Stimulated activated CD8-positive, alpha-beta memory T cell treated with anti-CD3 and anti-CD28 coated beads, Interleukin-7, amount 100 ng/mL, for 4 hours (primary cell): ENCODE results near the gene FER.
"Not testable (repeated sequence)": the region's sequence is repeated elsewhere in the genome, so short reads cannot be mapped to it uniquely, and the experiment has no call there.

ENCODE experiments used
- DNase-seq, 2 donors: peaks; one replicate each; pipeline ENCODE4 v3.0.0-alpha.2; 2020; ENCODE audit warnings: low read depth in 2 of 2

FER gene

DNA sequence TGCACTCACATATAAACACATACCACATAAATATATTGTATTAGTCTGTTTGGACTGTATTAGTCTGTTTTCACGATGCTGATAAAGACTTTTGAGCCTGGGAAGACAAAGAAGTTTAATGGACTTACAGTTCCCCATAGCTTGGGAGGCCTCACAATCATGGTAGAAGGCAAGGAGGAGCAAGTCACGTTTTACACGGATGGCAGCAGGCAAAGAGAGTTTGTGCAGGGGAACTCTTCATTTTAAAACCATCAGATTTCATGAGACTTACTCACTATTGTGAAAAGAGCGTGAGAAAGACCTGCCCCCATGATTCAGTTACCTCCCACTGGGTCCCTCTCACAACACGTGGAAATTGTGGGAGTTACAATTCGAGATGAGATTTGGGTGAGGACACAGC is 133.4 kb downstream of the FER start:
- no peak for DNase-seq

DNA sequence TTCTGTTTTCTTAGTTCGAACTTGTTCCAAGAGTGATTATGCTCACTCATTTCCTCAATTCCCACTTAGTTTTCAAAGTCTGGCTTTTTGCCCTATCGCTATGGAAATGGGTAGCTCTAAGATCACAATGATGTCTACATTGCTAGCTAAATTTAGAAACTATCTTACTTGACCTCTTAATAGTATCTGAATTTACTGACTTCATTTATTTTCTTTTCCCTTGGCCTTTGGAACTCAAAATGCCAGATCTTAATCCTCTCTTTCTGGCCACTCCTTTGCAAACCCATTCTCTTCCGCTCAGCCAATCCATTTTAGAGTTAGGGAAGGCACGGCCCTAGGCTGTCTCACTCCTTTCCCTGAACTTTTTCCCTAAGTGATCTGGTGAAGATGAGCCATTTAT is 137.0 kb downstream of the FER start:
- no peak for DNase-seq

DNA sequence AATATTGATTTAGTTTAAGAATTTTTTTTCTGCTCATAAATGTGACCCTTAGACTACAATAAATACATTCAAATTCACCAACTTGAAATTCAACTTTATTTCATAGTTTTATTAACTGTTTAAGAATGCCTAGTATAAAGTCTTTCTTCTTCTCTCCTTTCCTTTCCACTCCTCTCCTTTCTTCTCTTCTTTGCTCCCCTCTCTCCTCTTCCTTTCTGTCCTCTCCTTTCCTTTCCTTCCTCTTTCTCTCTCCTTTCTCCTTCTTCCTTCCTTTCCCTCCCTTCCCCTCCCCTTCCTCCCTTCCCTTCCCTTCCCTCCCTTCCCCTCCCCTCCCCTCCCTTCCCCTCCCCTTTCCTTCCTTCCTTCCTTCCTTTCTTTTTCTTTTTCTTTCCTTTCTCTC is 150.6 kb downstream of the FER start:
- DNase-seq, result no peak

DNA sequence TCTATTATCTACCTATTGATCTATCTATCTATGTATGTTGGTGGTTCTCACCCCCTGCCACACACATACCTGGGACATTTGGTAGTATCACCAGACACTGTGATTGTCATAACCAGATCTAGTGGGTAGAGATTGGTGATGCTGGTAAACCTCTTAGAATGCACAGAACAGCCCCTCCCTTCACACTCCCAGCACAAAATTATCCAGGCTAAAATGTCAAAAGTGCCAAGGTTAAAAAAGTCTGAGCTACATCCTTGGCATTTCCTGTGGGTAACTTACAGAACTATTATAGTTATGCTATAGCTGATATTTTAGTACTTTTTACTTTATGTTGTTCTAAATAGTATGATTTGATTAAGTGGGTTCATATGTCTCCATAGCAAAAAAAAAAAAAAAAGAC is 151.0 kb downstream of the FER start:
- no peak for DNase-seq

DNA sequence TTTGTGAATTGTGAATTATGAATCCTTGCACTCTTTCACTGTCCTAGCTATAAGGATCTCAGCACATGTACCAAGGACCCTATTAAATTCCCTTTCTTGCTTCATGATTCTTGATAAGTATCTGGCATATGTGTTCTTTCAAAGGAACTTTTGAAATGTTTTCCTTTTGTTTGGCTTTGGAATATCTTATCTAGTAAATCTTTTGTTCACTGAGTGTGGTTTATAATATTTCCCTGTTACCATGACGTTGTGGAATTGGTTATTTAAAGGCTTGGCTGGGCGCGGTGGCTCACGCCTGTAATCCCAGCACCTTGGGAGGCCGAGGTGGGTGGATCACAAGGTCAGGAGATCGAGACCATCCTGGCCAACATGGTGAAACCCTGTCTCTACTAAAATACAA is 151.5 kb downstream of the FER start:
- not testable (repeated sequence) for DNase-seq

DNA sequence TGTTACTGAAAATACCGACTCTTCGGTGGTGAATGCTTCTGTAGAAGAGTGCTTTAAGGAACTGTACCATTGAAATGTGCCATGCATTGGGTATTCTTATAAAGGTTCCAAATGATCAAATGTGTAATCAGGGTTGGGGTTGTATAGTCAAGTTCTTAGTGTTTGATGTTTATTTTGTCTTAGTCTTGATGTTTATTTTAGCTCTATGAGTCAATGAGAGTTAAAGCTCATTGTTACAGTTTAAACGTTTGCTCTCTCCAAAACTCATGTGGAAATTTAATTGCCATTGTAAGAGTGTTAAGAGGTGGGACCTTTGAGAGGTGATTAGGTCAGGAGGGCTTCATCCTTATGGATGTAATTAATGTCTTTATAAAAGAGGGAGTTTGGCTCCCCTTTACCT is 153.0 kb downstream of the FER start:
- DNase-seq, result no peak

DNA sequence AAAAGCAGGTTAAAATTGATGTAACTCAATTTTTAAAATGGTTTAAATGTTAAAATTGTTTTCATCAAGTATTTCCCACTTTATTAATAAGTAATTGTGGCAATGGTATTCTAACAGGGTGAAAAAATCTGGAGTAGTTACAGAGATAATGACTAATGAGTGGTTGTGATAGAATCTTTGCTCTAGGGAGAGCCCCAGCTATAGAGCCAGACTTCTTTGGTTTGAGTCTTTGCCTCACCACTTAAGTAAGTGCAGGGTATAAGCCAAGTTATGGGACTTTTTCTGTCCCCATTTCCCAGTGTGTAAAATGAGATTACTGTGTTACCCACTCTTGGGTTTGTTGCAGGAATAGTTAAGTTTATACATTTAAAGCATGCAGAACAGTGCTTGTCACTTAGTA is 158.1 kb downstream of the FER start:
- DNase-seq, result no peak

DNA sequence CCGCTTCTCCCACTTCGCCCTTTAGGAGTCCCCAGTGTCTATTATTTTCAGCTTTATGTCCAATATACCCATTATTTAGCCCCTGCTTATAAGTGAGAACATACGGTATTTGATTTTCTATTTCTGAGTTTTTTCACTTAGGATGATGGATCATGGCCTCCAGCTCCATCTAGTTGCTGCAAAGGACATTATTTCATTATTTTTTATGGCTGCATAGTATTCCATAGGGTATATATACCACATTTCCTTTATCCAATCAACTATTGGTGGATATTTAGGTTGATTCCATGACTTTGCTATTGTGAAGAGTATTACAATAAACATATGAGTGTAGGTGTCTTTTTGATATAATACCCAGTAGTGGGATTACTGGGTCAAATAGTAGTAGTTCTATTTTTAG is 162.9 kb downstream of the FER start:
- DNase-seq, result no peak

DNA sequence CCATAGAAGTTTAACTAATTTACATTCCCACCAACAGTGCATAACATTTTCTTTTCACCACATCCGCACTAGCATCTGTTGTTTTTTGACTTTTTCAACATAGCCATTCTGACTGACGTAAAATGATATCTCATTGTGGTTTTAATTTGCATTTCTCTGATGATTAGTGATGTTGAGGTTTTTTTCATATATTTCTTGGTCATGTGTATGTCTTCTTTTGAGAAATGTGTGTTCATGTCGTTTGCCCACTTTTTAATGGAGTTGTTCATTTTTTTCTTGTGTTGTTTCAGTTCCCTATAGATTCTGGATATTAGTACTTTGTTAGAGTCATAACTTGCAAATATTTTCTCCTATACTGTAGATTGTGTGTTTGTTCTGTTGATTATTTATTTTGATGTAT is 163.4 kb downstream of the FER start:
- no peak for DNase-seq

DNA sequence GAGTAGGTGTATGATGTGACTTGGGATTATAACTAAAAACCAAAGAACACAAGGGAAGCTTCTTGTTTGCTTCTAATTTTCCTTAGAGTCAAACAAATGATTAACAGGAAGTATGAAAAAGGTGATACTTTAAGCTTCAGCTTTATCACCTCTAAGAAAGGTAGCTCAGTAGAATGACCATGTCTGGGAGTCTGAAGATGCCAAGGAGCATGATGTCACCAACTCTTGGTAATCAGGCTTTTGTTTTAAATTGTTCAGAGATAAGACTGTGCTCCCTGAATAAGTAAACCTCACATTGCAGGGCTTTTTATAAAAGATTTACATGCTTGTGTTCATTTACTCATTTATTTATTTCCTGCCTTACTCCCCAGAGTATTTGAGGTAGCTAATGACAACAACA is 169.9 kb downstream of the FER start:
- no peak for DNase-seq

DNA sequence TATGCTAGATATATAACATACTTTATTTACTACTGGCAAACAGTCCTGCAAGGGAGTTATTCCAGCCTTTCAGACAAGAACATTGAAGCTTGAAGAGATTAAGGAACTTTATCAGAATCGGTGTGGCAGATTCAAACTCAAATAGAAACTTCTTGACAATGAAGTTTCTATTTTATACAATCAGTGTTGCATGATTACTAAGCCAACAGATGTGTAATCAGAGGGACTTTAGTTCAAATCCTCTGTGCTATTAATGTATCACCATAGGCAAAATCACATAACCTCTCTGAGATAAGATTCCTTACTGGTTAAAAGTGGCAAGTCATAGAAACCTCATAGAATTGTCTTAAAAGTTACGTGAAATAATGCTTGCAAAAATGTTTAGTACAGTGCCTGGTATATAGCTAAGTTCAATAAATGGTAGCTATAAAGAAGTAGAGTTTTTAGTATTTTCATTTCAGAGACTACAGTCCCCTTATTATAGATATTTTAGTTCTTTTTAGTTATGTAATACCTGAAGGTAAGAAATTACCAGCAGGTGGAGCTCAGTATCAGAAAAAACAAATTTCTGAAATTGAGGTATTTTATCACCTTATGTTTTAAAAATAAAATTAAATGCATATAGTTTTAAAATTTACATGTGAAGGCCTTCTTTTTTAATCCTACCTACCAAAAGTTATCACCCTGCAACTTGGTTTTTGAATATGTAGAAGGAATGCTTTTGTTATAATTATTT is 172.1 kb downstream of the FER start:
- no peak for DNase-seq

DNA sequence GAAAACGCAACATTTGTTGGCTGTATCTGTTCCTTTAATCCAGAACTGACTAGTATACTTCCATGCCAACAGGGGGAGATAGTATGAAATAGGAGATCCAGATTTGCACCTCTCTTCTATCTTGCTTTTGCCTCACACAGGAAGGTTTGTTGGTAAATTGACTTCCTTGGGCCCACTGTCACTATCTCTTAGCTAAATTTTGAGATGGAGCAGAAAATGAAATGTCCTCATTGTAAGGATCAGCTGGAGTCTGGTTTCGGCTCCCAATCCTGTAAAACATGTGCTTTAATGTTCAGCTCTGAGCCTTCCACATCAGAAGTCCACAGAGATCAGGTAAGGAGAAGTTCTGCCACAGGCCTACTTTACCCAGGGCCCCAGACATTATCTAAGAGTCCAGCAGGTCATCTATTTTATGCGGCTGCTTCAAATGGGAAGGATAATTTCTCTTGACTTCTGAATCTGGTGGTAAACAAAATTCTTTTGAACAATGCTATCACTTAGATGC is 176.8 kb downstream of the FER start:
- no peak for DNase-seq

DNA sequence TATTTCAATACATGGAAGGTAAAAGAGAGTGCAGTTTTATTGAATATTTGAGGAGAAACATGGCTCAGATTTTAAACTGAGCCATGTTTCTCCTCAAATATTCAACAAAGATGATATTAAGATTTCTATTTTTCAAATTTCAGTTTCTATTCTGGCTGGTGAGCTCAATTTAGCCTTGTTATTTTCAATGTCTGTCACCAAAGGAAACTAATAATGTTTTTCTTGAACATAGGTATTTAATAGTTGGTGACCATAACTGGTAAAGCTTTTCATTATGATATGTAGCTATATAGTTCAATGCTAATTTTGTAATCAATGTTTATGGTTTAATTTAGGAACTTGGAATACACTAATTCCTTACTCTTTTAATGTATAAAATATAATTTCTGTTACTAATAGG is 177.4 kb downstream of the FER start:
- DNase-seq, result no peak

DNA sequence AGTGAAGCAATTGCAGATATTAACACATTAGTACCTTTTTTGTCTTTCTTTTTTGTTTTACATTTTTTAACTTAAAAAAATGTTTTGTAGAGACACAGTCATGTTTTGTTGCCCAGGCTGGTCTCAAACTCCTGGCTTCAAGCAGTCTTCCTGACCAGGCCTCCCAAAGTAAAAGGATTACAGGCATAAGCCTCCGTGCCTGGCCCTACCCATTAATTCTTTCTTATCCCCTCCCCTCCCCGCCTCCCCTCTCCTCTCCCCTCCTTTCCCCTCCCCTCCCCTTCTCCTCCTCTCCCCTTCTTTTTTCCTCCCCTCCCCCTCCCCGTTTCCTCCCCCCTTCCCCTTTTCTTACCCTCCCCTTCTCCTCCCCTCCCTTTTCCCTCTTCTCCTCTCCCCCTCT is 182.4 kb downstream of the FER start:
- DNase-seq, result no peak

DNA sequence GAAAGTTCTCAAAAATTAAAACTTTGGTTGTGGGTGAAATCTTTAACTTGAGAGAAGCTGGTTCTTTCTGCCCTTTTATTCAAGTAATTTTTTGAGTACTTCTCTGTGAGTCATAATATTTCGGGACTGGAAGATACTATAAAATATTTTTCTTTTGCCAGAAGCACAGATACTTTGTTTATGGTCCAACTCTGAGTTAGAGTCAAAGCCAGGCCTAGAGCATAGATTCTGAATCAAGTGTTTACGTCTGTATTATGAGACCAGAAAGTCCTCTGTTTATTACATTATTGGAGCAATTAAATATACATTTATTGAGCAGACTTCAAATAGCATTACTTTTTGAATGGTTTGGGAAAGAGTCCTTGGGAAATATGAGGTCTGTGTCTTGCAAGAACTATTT is 187.9 kb downstream of the FER start:
- no peak for DNase-seq

DNA sequence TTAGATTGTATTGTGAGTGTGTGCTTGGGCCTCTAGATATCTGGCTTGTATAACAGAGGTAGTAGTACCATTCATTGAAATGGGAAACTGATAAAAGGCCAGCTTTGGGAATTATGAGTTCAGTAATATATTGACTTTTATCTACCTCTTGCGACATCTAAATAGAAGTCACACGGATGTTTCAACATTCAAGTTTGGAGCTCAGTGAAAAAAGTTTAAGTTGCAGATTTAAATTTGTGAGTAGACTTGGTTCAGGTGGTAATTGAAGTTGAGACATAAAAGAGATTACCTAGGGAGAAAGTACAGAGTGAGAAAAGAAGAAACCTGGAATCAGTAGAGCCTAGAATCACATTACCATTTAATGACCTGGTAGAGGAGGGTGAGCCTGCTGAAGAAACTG is 189.5 kb downstream of the FER start:
- DNase-seq, result no peak

DNA sequence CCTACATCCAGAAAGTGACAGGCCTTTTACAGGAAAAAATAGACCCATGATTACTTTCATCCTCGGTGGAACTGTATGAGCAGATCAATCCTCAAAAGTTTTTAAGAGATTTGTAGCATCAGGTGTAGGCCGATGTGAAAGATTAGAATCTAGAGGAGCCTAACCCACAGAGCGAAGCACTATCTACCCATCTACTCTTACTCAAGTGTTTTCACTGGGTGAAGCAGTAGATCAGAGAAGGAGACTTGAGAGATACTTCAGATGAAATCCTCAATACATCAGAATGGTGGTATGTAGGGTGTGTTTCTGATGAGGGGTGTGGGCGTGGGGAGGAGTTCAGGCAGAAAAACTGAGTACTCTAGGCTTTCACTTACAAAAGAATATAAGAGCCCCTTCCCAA is 192.8 kb downstream of the FER start:
- DNase-seq, result no peak

DNA sequence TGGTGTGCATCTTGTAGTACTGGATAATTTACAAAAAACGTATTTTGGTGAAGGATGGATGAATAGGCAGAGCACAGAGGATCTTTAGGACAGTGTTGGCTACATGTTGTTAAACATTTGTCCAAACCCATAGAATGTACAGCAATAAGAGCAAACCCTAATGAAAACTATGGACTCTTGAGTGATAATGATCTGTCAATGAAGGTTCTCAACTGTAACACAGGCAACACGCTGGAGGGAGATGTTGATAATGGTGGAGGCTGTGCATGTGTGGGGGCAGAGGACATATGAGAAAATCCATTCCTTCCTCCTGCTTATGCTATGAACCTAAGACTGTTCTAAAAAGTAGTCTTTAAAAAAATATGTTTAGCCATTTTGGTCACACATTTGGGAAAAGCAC is 194.0 kb downstream of the FER start:
- no peak for DNase-seq

DNA sequence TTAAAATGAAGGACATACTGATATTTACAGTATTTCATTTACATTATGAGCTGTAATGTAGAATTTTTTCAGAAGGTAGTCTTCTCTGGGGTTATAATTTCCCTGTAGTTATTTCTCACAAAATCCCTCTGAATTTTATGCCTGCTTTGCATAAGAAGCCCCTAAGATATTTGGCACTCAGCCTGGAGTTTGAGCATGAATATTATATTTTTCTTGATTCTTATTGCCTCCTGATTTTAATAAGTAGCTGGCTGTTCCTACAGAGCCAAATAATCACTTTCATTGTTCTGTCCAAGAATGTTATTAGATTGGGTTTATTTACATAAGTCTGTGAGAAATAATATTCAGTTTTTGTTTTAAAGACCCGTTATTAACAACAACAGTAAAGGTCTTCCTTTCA is 195.0 kb downstream of the FER start:
- no peak for DNase-seq

DNA sequence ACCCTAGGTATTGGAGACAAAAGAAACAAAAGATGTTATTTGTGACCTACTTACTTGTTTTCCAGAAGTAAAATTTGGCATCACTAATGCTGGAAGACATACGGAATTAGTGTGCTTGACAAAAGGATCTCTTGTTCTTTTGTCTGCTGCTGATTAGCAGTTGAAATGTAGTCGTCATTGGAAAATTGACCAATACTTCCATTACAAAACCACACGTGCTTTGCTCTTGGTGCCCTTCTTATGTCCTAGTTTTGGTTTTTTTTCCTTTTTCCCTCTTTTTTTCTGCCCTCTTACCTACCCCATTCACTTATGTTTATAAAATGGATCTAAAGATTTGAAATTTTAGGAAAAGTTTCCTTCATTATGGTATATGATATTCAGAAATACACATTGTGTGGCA is 197.4 kb downstream of the FER start:
- no peak for DNase-seq

DNA sequence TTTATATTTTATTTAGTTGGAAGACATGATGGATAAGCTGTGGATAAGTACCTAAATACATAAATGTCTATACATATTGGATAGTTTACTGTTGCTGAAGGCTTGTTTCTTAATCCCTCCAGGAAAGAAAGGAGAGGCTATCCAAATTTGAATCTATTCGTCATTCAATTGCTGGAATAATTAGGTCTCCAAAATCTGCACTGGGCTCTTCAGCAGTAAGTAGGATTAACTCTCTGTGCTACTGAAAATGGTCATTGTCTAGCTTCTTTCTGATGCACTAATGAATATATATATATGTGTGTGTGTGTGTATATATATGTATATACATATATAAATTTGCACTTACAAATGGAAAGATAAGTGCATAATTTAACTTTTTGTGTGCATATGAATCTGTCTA is 198.3 kb downstream of the FER start:
- DNase-seq, result no peak

DNA sequence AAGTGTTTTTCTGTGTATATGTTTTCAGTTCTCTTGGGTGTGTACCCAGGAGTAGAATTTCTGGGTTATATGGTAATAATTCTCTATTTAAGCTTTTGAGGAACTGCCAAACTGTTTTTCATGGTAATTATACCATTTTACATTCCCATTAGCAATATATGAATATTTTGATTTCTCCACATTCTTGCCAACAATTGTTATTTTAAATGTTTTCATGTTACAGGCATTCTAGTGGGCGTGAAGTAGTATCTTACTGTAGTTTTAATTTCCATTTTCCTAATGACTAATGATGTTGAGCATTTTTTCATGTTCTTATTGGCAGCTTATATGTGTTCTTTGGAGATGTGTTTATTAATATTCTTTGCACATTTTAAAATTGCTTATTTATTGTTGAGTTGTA is 199.5 kb downstream of the FER start:
- no peak for DNase-seq

DNA sequence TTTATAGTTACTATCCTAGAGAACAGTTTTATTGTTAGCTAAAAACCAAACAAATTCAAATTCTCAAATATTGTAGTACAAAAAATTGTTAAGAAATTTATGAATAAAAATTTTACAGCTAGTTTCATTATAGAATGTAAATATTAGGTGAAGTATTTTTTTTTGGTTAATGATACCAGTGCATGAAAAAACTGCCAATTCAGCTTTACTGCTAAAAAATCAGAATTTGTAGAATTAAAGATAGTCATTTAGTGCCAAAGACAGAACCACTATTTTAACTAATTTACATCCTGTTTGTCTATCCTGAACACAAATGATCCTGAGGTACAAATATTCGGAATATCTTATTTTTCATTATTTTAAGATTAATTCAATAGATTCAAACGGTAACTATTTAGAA is 202.6 kb downstream of the FER start:
- DNase-seq, result no peak

DNA sequence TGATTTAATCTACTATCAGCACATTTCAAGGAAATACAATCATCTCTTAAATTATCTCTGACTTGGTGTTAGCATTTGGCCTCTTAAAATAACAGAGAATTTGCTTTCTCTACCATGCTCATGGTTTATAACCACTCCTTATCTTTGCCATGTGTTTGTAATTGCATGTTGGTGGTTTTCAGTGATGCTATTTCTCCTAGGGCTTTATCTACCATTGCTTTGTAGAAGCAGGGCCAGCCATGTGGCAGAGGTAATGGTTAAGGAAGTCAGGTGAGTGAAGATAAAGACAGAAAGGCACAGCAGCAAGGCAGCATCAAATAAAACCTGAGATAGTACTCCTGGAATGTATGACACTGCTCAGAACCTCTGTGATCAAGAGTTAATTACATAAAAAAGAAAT is 206.2 kb downstream of the FER start:
- no peak for DNase-seq
